ENCODE measurements around the gene IFT52. TPM values are rescaled to one million over a fixed set of nuclear protein-coding genes. Genes with fewer than 3 reads are reported as not detected.
A peak's percentile ranks its signal among the peaks of the same experiment; 100 is the strongest.

The IFT52 gene
- total RNA-seq, 6 experiments from 2014 or later, result 29.1 to 37.9 (median 35.2) TPM

DNA sequence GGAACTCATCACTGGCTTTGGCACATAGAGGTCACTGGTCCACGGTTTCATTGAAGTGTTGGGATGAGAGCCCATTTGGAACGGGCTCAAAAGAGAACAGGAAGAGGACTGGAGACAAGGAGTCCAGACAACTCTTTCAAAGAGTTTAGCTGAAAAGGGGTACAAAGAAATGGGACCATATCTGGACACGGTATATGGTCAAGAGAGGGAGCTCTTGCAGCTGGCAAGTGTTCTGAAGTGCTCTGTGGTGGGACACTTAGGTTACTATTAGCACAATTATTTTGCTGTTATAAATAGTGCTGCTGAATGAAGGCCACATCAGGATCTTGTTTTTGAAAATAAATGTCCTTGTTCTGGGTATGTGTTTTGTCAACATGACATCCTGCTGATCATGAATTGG is 27.3 kb upstream of the IFT52 start:
- Mint-ChIP-seq H3K27ac (no peak overlapping the region), H3K36me3 (ENCODE audit: low read depth) (no peaks in the 10 kb centered on the region), H3K9me3 (no peaks in the 10 kb centered on the region), H3K4me1 (ENCODE audit: low read depth) (peaks cover 4% of the 10 kb centered on the region; the same call in 1 of the 2 replicates), H3K27me3 (ENCODE audit: insufficient read depth) (peaks cover 18% of the 10 kb centered on the region), H3K4me3 (no peak overlapping the region)
- no peak for DNase-seq
- TF ChIP-seq, protein P1, sequence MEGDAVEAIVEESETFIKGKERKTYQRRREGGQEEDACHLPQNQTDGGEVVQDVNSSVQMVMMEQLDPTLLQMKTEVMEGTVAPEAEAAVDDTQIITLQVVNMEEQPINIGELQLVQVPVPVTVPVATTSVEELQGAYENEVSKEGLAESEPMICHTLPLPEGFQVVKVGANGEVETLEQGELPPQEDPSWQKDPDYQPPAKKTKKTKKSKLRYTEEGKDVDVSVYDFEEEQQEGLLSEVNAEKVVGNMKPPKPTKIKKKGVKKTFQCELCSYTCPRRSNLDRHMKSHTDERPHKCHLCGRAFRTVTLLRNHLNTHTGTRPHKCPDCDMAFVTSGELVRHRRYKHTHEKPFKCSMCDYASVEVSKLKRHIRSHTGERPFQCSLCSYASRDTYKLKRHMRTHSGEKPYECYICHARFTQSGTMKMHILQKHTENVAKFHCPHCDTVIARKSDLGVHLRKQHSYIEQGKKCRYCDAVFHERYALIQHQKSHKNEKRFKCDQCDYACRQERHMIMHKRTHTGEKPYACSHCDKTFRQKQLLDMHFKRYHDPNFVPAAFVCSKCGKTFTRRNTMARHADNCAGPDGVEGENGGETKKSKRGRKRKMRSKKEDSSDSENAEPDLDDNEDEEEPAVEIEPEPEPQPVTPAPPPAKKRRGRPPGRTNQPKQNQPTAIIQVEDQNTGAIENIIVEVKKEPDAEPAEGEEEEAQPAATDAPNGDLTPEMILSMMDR (IDR thresholded peaks at IDR 0.05), result peak; percentile 30; the same call in 1 of the 2 replicates

DNA sequence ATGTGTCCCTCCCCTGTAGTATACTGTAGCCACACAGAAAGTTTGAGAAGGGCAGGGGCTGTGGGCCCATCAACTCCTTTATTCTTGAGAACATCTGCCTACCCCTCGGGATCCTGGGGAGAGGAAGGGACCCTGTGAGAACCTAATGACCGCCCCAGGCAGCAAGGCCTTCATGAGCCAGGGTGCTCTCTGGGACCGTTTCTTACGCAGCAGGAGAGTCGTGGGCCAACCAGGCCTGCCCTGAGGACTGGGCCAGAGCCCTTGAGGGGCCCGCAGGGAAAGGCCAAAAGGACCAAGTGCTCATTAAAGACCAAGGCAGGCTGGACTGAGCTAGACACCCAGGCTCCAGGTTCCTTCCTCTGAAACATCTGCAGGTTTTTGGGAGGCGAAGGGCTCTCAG is 26.7 kb upstream of the IFT52 start:
- TF ChIP-seq, protein P1 (IDR thresholded peaks at IDR 0.05), result no peak
- DNase-seq, result no peak
- H3K27me3 Mint-ChIP-seq (ENCODE audit: insufficient read depth), result peaks cover 23% of the 10 kb centered on the region
- H3K4me3 Mint-ChIP-seq, result no peak overlapping the region
- no peak overlapping the region for H3K27ac Mint-ChIP-seq
- H3K9me3 Mint-ChIP-seq, result no peaks in the 10 kb centered on the region
- H3K36me3 Mint-ChIP-seq (ENCODE audit: low read depth), result no peaks in the 10 kb centered on the region
- no peaks in the 10 kb centered on the region for H3K4me1 Mint-ChIP-seq (ENCODE audit: low read depth)

DNA sequence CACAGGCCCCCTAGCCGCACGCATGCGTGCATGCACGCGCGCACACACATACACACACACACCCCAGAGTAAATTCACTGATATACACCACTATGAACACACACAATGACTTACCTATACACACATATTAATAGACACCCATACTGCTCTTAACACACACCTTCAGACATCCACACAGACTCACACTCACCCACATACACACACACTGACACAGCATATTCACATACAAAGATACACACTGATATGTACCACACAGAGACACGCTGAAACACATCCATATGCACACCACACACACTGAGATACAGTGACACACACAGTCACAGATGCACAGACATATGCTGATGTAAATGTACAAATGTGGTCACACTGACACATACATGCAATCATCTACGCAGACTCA is 26.3 kb upstream of the IFT52 start:
- no peak overlapping the region for H3K27ac Mint-ChIP-seq
- H3K27me3 Mint-ChIP-seq (ENCODE audit: insufficient read depth), result peaks cover 23% of the 10 kb centered on the region
- DNase-seq, result no peak
- no peaks in the 10 kb centered on the region for H3K4me1 Mint-ChIP-seq (ENCODE audit: low read depth)
- TF ChIP-seq, protein P1 (IDR thresholded peaks at IDR 0.05), result no peak
- no peaks in the 10 kb centered on the region for H3K9me3 Mint-ChIP-seq
- no peaks in the 10 kb centered on the region for H3K36me3 Mint-ChIP-seq (ENCODE audit: low read depth)
- H3K4me3 Mint-ChIP-seq, result no peak overlapping the region

DNA sequence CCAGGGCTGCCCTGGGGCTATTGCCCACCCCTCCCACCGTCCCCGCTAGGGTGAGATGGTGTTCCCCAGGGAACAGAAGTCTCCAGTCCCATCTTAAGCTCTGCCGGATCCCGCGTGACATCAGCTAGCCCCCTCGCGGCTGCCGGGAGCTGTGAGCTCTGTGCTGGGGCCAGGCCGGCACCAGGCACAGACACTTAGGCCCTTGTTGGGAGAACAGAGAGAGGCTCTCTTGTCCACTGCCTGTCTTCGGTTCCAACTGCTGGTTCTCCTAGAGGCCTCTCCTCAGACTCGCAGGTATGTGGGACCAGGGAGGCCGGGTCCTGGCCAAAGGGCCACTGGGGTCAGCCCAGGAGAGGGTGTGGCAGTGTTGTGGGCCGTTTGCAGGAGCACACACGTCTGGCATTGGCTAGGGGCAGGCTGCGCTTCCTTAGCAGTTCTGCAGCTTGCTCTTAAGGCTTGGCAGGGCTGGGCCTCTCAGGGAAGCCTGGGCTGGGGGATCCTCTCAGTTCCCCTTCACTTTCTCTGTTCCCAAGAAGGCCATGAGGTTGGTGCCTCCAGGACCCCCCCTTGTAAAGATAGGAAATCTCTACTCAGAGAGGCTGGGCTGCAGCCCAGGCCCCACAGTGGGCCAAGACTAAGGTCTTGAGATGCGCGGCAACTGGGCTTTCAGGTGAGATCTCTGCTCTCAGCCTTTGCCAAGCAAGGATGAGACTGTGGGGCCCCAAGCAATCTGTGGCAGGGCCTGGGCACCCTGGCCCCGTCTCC is 25.6 kb upstream of the IFT52 start:
- Mint-ChIP-seq H3K36me3 (ENCODE audit: low read depth) (no peaks in the 10 kb centered on the region), H3K4me3 (no peak overlapping the region), H3K27me3 (ENCODE audit: insufficient read depth) (peaks cover 23% of the 10 kb centered on the region), H3K4me1 (ENCODE audit: low read depth) (no peaks in the 10 kb centered on the region), H3K27ac (no peak overlapping the region), H3K9me3 (no peaks in the 10 kb centered on the region)
- TF ChIP-seq, protein P1 (IDR thresholded peaks at IDR 0.05), result no peak
- no peak for DNase-seq

DNA sequence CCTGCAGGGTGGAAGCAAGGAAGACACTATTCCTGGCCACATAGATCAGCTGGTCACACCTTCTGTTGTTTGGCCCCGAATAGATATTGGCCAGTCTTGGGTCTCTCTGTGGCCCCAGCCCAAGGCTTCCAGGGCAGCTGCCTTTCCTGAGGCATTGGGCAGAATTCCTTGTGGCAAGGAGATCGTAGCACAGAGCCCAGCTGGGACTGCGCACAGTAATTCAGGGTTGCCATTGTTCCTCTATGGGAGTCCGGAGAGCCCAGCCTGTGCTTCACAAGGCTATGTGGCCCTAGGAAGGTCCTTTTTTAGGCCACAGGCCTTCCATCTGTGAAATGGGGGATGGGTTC is 25.0 kb upstream of the IFT52 start:
- no peak overlapping the region for H3K4me3 Mint-ChIP-seq
- no peaks in the 10 kb centered on the region for H3K36me3 Mint-ChIP-seq (ENCODE audit: low read depth)
- DNase-seq, result no peak
- H3K27me3 Mint-ChIP-seq (ENCODE audit: insufficient read depth), result peaks cover 24% of the 10 kb centered on the region
- no peaks in the 10 kb centered on the region for H3K9me3 Mint-ChIP-seq
- no peak overlapping the region for H3K27ac Mint-ChIP-seq
- TF ChIP-seq, protein P1 (IDR thresholded peaks at IDR 0.05), result no peak
- H3K4me1 Mint-ChIP-seq (ENCODE audit: low read depth), result no peaks in the 10 kb centered on the region

All from HFFc6 (cell line).